ENCODE results near the gene PALD1.

Gene PALD1

DNA sequence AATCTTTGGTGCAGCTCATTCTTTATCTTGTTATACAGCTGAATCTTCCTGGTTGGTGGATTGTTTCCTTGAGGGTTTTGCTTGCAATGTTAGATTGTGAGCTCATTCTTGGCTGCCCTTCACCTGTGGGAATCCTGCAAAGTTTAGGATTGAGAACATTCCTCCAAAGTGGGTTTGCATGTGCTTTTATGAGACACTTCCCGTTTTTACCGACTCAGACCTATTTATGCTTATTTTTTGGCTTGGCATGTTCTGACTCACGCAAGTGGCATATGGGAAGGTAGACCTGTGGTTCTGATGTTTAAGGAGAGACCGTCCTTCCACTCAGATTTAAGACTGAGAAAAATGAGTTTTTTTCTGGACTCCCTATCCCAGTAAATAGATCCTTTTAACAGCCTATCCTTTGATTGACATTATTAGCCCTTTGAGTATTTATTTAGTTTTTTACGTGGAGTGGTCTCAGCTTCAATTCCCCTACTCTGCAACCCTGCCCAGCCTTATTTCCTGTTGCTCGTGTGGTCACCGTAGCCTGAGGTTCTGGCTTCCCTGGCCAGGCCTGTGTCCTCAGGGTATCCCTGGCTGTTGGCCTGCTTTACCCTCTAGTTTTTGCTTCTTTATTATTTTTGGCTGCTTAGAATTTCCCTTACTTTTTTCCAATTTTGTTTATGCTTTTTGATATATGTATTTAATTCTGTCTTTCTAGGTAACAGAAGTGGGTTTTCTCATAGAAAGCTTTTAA, 137.4 kb downstream of the PALD1 start:
- DNase-seq: no peak

DNA sequence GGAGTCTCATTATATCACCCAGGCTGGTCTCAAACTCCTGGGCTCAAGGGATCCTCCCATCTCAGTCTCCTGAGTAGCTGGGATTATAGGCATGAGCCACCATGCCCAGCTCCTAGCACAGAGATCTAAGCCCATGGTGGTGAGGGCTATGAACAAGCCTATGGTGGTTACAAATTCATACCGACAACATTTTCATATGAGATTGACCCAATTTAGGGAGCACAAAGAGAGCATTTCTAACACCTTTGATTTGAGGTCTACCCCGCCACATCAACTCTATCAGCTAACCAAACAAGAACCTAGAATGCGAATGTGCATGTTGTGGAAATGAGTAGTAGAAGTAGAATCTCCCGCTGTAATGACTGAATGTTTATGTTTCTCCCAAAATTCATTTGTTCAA, 138.2 kb downstream of the PALD1 start:
- no peak for DNase-seq
